ENCODE measurements around the gene VPS50. TPM values are rescaled to one million over a fixed set of nuclear protein-coding genes. Genes with fewer than 3 reads are reported as not detected.

VPS50 gene
- total and polyA plus RNA-seq, 10 of the 15 experiments (the other 5 are each of a cell fraction or from before 2014, with no cell fraction given), result 4.0 to 22.0 (median 16.2) TPM

DNA sequence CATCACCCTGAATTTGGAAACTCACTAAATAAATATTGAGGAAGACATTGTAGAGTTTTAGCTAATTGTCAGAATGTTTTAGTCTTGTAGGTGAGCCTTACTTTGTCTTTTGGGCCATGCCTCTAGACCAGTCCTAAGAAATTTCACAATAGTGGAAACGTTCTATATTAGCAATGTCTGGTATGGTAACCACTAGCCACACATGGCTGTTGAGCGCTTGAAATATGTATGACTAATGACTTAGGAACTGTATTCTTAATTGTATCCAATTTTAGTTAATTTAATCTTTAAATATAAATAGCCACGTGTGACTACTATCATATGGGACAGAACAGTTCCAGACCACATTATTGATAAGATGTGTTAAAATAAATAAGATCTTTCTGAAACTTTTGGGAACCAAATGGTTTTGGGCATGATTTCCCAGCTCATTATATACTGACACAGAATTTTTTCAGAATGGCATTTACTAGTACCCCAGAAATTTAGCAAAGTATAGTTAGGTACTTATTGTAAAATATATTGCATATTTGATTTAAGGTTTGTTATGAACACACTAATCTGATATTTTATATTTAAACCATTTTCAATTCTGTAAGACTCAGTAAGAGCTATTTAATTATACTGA is 95.0 kb downstream of the VPS50 start:
- FAIRE-seq, result no peak
- in situ Hi-C loops (cut with MboI), result no loop called here

More for the DNA sequence above, 95.0 kb downstream of the VPS50 start:
- ChIA-PET CTCF (no interaction called here), SMC1A (ENCODE audit: uncharacterized antibody, unreplicated experiment) (no interaction called here), RAD21 (ENCODE audit: unreplicated experiment) (no interaction called here), POLR2A (interaction anchor here (0.5 kb wide), 1 partner anchor 33 kb away, joined by 3 read pairs; no protein-coding TSS in a partner anchor)
- H4K20me1 ChIP-seq (ENCODE audit: control insufficient read depth, insufficient read depth), result no peaks in the 10 kb centered on the region
- H3K4me2 ChIP-seq (ENCODE audit: control insufficient read depth, insufficient read depth), result no peak overlapping the region
- TF ChIP-seq SPI1 (IDR thresholded peaks at IDR 0.05; ENCODE audit: borderline replicate concordance, insufficient read depth, low read depth, low read length), result no peak
- no peak for TF ChIP-seq SMAD5 (IDR thresholded peaks at IDR 0.05; ENCODE audit: low read depth)
- TF ChIP-seq HSF1 (IDR thresholded peaks at IDR 0.05; ENCODE audit: low read depth, low read length), result no peak
- TF ChIP-seq, protein P1, sequence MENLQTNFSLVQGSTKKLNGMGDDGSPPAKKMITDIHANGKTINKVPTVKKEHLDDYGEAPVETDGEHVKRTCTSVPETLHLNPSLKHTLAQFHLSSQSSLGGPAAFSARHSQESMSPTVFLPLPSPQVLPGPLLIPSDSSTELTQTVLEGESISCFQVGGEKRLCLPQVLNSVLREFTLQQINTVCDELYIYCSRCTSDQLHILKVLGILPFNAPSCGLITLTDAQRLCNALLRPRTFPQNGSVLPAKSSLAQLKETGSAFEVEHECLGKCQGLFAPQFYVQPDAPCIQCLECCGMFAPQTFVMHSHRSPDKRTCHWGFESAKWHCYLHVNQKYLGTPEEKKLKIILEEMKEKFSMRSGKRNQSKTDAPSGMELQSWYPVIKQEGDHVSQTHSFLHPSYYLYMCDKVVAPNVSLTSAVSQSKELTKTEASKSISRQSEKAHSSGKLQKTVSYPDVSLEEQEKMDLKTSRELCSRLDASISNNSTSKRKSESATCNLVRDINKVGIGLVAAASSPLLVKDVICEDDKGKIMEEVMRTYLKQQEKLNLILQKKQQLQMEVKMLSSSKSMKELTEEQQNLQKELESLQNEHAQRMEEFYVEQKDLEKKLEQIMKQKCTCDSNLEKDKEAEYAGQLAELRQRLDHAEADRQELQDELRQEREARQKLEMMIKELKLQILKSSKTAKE (IDR thresholded peaks at IDR 0.05; ENCODE audit: low read depth, poor library complexity, severe bottlenecking), result no peak
- TF ChIP-seq SMAD1 (IDR thresholded peaks at IDR 0.05; ENCODE audit: low read depth, partially characterized antibody), result no peak
- TF ChIP-seq ZBTB40 (IDR thresholded peaks at IDR 0.05; ENCODE audit: borderline replicate concordance), result no peak
- TF ChIP-seq POU2F2 (IDR thresholded peaks at IDR 0.05; ENCODE audit: borderline replicate concordance, low read depth, low read length), result no peak
- no peak for TF ChIP-seq CBX3 (IDR thresholded peaks at IDR 0.05; ENCODE audit: borderline replicate concordance, low read depth)
- H3K4me3 ChIP-seq, result no peak overlapping the region
- no peaks in the 10 kb centered on the region for H3K9me3 ChIP-seq (replicated peaks; ENCODE audit: control insufficient read depth, insufficient read depth, low read length)
- H3K4me1 ChIP-seq (ENCODE audit: control insufficient read depth, insufficient read depth, low read length), result no peaks in the 10 kb centered on the region
- ATAC-seq, result no peak
- H3K36me3 ChIP-seq (ENCODE audit: control insufficient read depth in 2 of 2, insufficient read depth in 2 of 2, low read length in 1 of 2), result no peaks in the 10 kb centered on the region; a peak in 1 of 4 replicates
- no peaks in the 10 kb centered on the region for H3K79me2 ChIP-seq (ENCODE audit: control insufficient read depth, insufficient read depth, low read length)
- H3K27me3 ChIP-seq (replicated peaks in 1 of 2; ENCODE audit: control insufficient read depth in 2 of 2, insufficient read depth in 2 of 2, low read length in 1 of 2), result no peaks in the 10 kb centered on the region
- H2AFZ ChIP-seq (ENCODE audit: control insufficient read depth, low read depth, low read length), result no peak overlapping the region
- no peak for DNase-seq (ENCODE audit: low read depth, low spot score)
- no peak overlapping the region for H3K27ac ChIP-seq (ENCODE audit: control insufficient read depth, insufficient read depth)
- BruUV-seq (replicated peaks), result no TSS peak
- intact Hi-C loops (cut with micrococcal nuclease; ENCODE audit: unreplicated experiment), result no loop called here
- 98% methylated on average over 3 of the region's 3 CpGs for WGBS (ENCODE audit: insufficient coverage, insufficient replicate concordance, low lambda C conversion rate, missing lambda C conversion rate)
- no peak overlapping the region for H3K9ac ChIP-seq (ENCODE audit: control insufficient read depth, insufficient read depth, low read length)
